ENCODE measurements around the gene CDK2AP2. TPM values are rescaled to one million over a fixed set of nuclear protein-coding genes. Genes with fewer than 3 reads are reported as not detected.

CDK2AP2 gene
- total RNA-seq, 1 donor from 2014 or later, result 79.7 TPM

GRCh38 chr11:67510023-67510345 lies 2.0 kb upstream of the CDK2AP2 start:
- Histone ChIP-seq H3K4me1 (peaks cover 29% of the 10 kb centered on the region), H3K4me3 (no peak overlapping the region), H3K36me3 (peaks cover 13% of the 10 kb centered on the region), H3K9me3 (no peaks in the 10 kb centered on the region), H3K27ac (no peak overlapping the region), H3K27me3 (ENCODE audit: low read depth) (no peaks in the 10 kb centered on the region)
- no peak for DNase-seq
- TF ChIP-seq CTCF (IDR thresholded peaks at IDR 0.05), result no peak
- ATAC-seq, result no peak
- intact Hi-C loops (cut with DNase I), result no loop called here

DNA sequence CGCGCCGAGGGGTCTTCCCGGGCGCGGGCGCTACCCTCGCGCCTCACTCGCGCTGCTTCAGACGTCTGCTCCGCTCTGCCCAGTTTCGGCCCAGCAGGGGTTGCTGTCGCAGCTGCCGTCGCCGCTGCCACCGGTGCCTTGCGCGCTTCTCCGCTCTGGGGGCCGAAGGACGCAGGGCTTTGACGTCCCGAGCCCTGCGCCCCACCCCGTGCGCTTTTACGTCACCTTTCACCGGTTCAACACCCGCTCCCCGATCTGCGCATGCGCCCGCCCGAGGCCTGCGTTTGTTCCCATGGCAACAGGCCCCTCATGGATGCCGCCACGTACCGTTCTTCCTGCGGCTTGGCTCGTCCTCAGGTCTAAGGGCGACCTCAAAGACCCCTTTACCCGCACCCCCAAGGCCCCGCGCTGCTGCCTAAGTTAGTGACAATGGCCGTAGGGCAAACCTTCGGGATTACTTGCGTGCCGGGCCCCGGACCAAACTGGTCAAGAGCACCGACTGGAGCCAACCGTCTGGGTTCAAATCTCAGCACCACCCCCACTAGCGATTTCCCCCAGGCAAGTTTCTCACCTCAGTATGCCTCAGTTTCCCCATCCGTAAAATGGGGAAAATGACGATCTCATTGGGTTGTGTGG lies 642 bp upstream of the CDK2AP2 start:
- peak overlapping the region; percentile 98 for H3K27ac ChIP-seq
- peaks cover 13% of the 10 kb centered on the region for H3K36me3 ChIP-seq
- DNase-seq, result peak; percentile 99
- TF ChIP-seq CTCF (IDR thresholded peaks at IDR 0.05), result peak; percentile 9
- H3K27me3 ChIP-seq (ENCODE audit: low read depth), result no peaks in the 10 kb centered on the region
- H3K4me1 ChIP-seq, result peaks cover 33% of the 10 kb centered on the region
- intact Hi-C loops (cut with DNase I), result no loop called here
- ATAC-seq, result peak; percentile 71 to 75
- peak overlapping the region; percentile 74 for H3K4me3 ChIP-seq
- no peaks in the 10 kb centered on the region for H3K9me3 ChIP-seq

GRCh38 chr11:67507242-67507863 lies 609 bp downstream of the CDK2AP2 start:
- DNase-seq, result no peak
- H3K36me3 ChIP-seq, result peaks cover 16% of the 10 kb centered on the region
- peak overlapping the region; percentile 74 for H3K4me3 ChIP-seq
- intact Hi-C loops (cut with DNase I), result no loop called here
- TF ChIP-seq CTCF (IDR thresholded peaks at IDR 0.05), result no peak
- no peaks in the 10 kb centered on the region for H3K9me3 ChIP-seq
- ATAC-seq, result no peak
- H3K27me3 ChIP-seq (ENCODE audit: low read depth), result no peaks in the 10 kb centered on the region
- H3K27ac ChIP-seq, result peak overlapping the region; percentile 98
- H3K4me1 ChIP-seq, result peaks cover 39% of the 10 kb centered on the region

- Histone ChIP-seq H3K27me3 (ENCODE audit: low read depth) (no peaks in the 10 kb centered on the region), H3K27ac (peak overlapping the region; percentile 98), H3K9me3 (no peaks in the 10 kb centered on the region), H3K4me3 (peak overlapping the region; percentile 74), H3K36me3 (peaks cover 24% of the 10 kb centered on the region), H3K4me1 (peaks cover 39% of the 10 kb centered on the region)
- intact Hi-C loops (cut with DNase I), result no loop called here
- TF ChIP-seq CTCF (IDR thresholded peaks at IDR 0.05), result no peak
- ATAC-seq (no peak), DNase-seq (no peak)
Measured at GRCh38 chr11:67506426-67507051, 1.4 kb downstream of the CDK2AP2 start.

DNA sequence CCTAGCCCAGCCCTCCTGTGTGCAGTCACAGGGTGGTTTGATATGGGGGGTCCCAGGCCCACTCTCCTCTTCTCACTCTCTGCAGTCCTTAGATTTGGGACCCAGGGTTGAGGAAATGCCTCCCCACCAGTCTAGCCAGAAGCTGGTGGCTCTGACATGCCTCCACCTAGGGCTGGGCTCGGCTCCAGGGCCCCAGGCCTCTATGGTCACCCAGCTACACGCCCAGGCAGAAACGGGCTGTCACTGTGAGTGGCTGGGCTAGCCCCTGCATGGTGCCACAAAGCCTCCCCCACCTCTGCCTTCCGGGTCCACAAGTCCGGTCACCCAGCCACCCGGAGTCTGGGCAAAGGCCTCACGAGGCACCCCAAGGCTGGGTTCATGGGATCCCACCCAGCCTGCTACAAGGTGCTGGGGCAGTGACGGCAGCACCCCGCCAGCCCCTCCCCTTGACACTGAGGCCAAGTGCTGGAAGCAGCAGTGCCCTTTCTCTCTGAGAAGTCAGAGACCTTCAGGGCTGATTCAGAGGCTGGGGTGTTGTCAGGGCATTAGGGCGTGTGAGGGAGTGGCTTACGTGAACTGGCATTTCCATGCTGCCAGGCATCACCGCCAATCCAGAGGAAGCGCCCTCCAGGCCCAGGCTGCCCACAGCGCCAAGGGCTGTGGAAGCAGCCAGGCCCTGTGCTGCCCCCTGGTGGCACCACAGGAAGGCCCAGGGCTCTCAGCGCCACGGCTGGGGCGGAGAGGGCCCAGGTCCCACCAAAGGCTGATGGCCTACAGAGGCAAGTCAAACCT lies 2.2 kb downstream of the CDK2AP2 start:
- DNase-seq (peak; percentile 95), ATAC-seq (peak; percentile 71 to 82)
- Histone ChIP-seq H3K36me3 (peaks cover 27% of the 10 kb centered on the region), H3K4me3 (peak overlapping the region; percentile 74), H3K27ac (peak overlapping the region; percentile 98), H3K27me3 (ENCODE audit: low read depth) (no peaks in the 10 kb centered on the region), H3K4me1 (peaks cover 39% of the 10 kb centered on the region), H3K9me3 (no peaks in the 10 kb centered on the region)
- peak; percentile 98 for TF ChIP-seq CTCF (IDR thresholded peaks at IDR 0.05)
- intact Hi-C loops (cut with DNase I), result no loop called here
